Natural killer cell (primary cell): ENCODE data around the gene TMEM181. TPM values are rescaled to one million over a fixed set of nuclear protein-coding genes. Genes with fewer than 3 reads are reported as not detected.
A peak's percentile ranks its signal among the peaks of the same experiment; 100 is the strongest.

Experiments
- ATAC-seq, 3 donors: fragments of 150-1000 bp in 2 of 3; fragments of 200-7000 bp in 1 of 3; cut with Tn5 transposase; 1 replicate in 1 of 3; 2 replicates in 2 of 3; pipeline ENCODE4 v1.10.0; 2021; ENCODE audit warnings: mild to moderate bottlenecking in 2 of 3, moderate library complexity in 2 of 3
- DNase-seq, 2 donors: peaks; one replicate each; pipeline versions ENCODE4 v3.0.0 to v3.0.0-alpha.2; 2013 to 2021; ENCODE audit warnings: mixed read lengths in 1 of 2
- H3K27ac ChIP-seq: one replicate; pipeline ENCODE4 v1.5.1; 2013; ENCODE audit warnings: mild to moderate bottlenecking, low read length
- H3K27me3 ChIP-seq: one replicate; pipeline ENCODE4 v1.6.1; 2013; ENCODE audit warnings: low read length; ENCODE audit not compliant: control insufficient read depth, insufficient read depth
- H3K36me3 ChIP-seq: one replicate; pipeline ENCODE4 v1.6.1; 2013; ENCODE audit warnings: low read length; ENCODE audit not compliant: control insufficient read depth, insufficient read depth
- H3K4me1 ChIP-seq: one replicate; pipeline ENCODE4 v1.6.1; 2013; ENCODE audit warnings: low read length; ENCODE audit not compliant: control insufficient read depth, insufficient read depth
- H3K4me3 ChIP-seq: one replicate; pipeline ENCODE4 v1.5.1; 2013; ENCODE audit warnings: low read length
- H3K9me3 ChIP-seq: one replicate; pipeline ENCODE4 v1.6.1; 2013; ENCODE audit warnings: low read length; ENCODE audit not compliant: control insufficient read depth, insufficient read depth
- H3K27ac Mint-ChIP-seq, 2 donors: one replicate each; pipeline ENCODE4 v1.8.0; 2022; ENCODE audit warnings: mild to moderate bottlenecking in 2 of 2, mixed read lengths in 2 of 2, moderate library complexity in 1 of 2
- H3K27me3 Mint-ChIP-seq, 2 donors: one replicate each; pipeline ENCODE4 v1.8.0; 2022; ENCODE audit warnings: low read depth in 2 of 2, mixed read lengths in 2 of 2
- H3K36me3 Mint-ChIP-seq: one replicate; pipeline ENCODE4 v1.8.0; 2022; ENCODE audit warnings: mixed read lengths
- H3K4me1 Mint-ChIP-seq, 2 donors: one replicate each; pipeline ENCODE4 v1.8.0; 2022; ENCODE audit warnings: mixed read lengths in 2 of 2
- H3K4me3 Mint-ChIP-seq: one replicate; pipeline ENCODE4 v1.8.0; 2022; ENCODE audit warnings: mild to moderate bottlenecking, moderate library complexity, mixed read lengths
- H3K9me3 Mint-ChIP-seq, 2 donors: one replicate each; pipeline ENCODE4 v1.8.0; 2022; ENCODE audit warnings: mixed read lengths in 2 of 2
- WGBS: methylation state at CpG from one replicate; pipeline ENCODE4 v1.1.7; 2013; ENCODE audit warnings: missing lambda C conversion rate; ENCODE audit not compliant: insufficient coverage; 5-methylcytosine and 5-hydroxymethylcytosine counted together
- intact Hi-C: fragments of 100-400 bp; cut with micrococcal nuclease; formaldehyde crosslinking; loops from one replicate; pipeline ENCODE4 v1.14.2; 2022
- total RNA-seq, 4 donors: library from RNA; stranded (reverse); fragments of 120-200 nt in 1 of 4; gene quantifications; one replicate each; pipeline versions ENCODE4 v1.2.3 to v1.2.4, GENCODE V29; 2013 to 2022
- TF ChIP-seq, protein P1 (sequence below): fragments of 200-600 bp; IDR thresholded peaks from one replicate; pipeline ENCODE4 v1.8.0; 2022; ENCODE audit warnings: antibody characterized with exemption

TMEM181 gene
- total RNA-seq, 3 donors from 2014 or later (not counting 1 experiment from before 2014, with no cell fraction given) = 44.8 to 60.9 (median 45.0) TPM

DNA sequence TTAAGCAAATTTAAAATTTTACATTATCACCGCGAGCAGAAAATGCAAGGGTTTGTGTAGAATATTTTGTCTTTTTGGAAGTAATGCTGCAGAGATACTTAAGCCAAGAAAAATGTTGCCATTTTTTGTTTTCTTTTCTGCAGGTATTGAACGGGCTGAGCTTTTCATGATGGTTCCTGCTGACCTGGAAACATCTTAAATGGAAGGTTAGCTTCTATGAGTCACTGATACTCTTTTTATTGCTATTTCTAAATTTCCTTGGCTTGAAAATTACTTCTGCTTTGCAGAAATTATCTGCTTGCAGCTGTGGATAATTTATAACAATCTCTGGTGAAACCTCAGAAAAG is 102.7 kb downstream of the TMEM181 start:
- no peak overlapping the region for H3K27ac Mint-ChIP-seq
- intact Hi-C loops = no loop called here
- H3K36me3 ChIP-seq = peaks cover 68% of the 10 kb centered on the region

DNA sequence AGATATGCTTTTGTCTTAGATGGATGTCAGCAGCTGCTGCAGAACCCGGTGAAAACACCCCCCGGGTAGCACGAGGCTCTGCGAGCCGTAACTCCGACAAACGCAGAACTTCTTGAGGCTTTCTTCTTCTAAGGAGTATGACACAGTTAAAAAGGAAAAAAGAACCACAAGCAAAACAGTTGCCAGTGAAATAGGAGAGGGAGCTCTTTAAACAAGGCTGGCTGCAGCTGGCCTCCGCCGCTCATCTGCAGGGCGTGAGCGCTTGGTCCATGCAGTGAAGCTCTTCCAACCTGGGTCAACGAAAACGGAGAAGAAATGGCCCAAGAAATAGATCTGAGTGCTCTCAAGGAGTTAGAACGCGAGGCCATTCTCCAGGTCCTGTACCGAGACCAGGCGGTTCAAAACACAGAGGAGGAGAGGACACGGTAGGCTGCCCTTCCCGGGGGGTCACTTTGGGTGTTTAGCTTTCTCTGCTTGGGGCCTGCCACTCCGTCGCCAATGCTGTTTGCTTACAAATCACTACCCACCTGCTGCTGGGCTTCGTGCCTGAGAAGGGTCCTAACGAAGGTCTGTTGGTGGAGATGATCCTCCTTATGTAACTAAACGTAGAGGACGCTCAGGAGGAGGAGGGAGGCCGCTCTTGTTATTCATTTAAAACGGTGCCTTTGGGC is 103.2 kb downstream of the TMEM181 start:
- TF ChIP-seq, protein P1, sequence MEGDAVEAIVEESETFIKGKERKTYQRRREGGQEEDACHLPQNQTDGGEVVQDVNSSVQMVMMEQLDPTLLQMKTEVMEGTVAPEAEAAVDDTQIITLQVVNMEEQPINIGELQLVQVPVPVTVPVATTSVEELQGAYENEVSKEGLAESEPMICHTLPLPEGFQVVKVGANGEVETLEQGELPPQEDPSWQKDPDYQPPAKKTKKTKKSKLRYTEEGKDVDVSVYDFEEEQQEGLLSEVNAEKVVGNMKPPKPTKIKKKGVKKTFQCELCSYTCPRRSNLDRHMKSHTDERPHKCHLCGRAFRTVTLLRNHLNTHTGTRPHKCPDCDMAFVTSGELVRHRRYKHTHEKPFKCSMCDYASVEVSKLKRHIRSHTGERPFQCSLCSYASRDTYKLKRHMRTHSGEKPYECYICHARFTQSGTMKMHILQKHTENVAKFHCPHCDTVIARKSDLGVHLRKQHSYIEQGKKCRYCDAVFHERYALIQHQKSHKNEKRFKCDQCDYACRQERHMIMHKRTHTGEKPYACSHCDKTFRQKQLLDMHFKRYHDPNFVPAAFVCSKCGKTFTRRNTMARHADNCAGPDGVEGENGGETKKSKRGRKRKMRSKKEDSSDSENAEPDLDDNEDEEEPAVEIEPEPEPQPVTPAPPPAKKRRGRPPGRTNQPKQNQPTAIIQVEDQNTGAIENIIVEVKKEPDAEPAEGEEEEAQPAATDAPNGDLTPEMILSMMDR = no peak
- no peaks in the 10 kb centered on the region for H3K27me3 ChIP-seq
- intact Hi-C loops = no loop called here
- H3K27ac Mint-ChIP-seq = no peak overlapping the region
- peak in 1 of 3 donors; percentile 74 for ATAC-seq
- H3K27me3 Mint-ChIP-seq = no peaks in the 10 kb centered on the region
- no peaks in the 10 kb centered on the region for H3K9me3 Mint-ChIP-seq
- no peak overlapping the region for H3K27ac ChIP-seq
- peaks cover 35% of the 10 kb centered on the region for H3K4me1 ChIP-seq
- H3K36me3 ChIP-seq = peaks cover 68% of the 10 kb centered on the region
- DNase-seq = peak in 1 of 2 donors; percentile 51
- 70% methylated on average over 25 of the region's 27 CpGs for WGBS
- no peak overlapping the region for H3K4me3 ChIP-seq
- H3K4me1 Mint-ChIP-seq = peaks cover 29 to 30% of the 10 kb centered on the region in 2 donors
- H3K36me3 Mint-ChIP-seq = peaks cover 10% of the 10 kb centered on the region
- peak overlapping the region; percentile 25 for H3K4me3 Mint-ChIP-seq
- H3K9me3 ChIP-seq = no peaks in the 10 kb centered on the region

More for the DNA sequence above, 102.7 kb downstream of the TMEM181 start:
- no peak for DNase-seq
- H3K27me3 Mint-ChIP-seq = no peaks in the 10 kb centered on the region
- no peak overlapping the region for H3K4me3 ChIP-seq
- H3K36me3 Mint-ChIP-seq = peaks cover 10% of the 10 kb centered on the region
- no peak overlapping the region for H3K4me3 Mint-ChIP-seq
- ATAC-seq = no peak
- peaks cover 30% of the 10 kb centered on the region for H3K4me1 ChIP-seq
- H3K9me3 Mint-ChIP-seq = no peaks in the 10 kb centered on the region
- peaks cover 28 to 30% of the 10 kb centered on the region in 2 donors for H3K4me1 Mint-ChIP-seq
- 76% methylated on average over 3 of the region's 3 CpGs for WGBS
- TF ChIP-seq, protein P1 = no peak
- H3K27me3 ChIP-seq = no peaks in the 10 kb centered on the region
- no peaks in the 10 kb centered on the region for H3K9me3 ChIP-seq
- H3K27ac ChIP-seq = no peak overlapping the region

DNA sequence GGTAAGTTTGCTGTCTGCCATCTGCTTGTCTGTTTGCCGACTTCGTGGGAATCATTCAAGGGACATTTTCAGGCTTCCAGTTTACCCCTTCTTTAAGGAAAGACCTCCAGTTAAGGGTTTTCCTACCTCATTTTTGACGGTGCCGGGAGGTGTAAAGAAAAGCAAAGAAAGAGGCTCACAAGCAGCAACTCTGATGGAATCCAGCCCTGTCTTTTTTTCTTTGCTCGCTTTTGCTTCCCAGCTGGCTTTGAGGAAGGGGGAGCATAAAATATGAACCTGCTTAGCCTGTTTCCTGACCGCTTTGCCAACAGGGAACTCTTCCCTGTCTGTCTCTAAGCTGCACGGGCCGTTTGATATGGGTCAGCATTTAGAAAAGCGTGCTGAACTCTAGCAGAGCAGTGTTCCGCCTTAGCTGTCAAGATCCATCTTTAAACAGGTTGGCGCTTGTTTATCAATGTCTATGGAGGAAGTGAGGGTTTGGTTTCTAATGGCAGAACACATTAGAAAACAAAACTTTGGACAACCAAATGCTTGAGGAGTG is 103.8 kb downstream of the TMEM181 start:
- H3K4me3 ChIP-seq = no peak overlapping the region
- DNase-seq = no peak
- intact Hi-C loops = no loop called here
- Mint-ChIP-seq H3K9me3 (no peaks in the 10 kb centered on the region), H3K27ac (peak overlapping the region in 1 of 2 donors; percentile 11), H3K36me3 (peaks cover 10% of the 10 kb centered on the region), H3K27me3 (no peaks in the 10 kb centered on the region), H3K4me1 (peaks cover 30 to 33% of the 10 kb centered on the region in 2 donors), H3K4me3 (no peak overlapping the region)
- H3K27me3 ChIP-seq = no peaks in the 10 kb centered on the region
- no peak overlapping the region for H3K27ac ChIP-seq
- no peaks in the 10 kb centered on the region for H3K9me3 ChIP-seq
- no peak for ATAC-seq
- peaks cover 69% of the 10 kb centered on the region for H3K36me3 ChIP-seq
- H3K4me1 ChIP-seq = peaks cover 40% of the 10 kb centered on the region
- 71% methylated on average over 11 of the region's 11 CpGs for WGBS
- TF ChIP-seq, protein P1 = no peak
